ENCODE measurements around the gene CHRM2. TPM values are rescaled to one million over a fixed set of nuclear protein-coding genes. Genes with fewer than 3 reads are reported as not detected.
A peak's percentile ranks its signal among the peaks of the same experiment; 100 is the strongest.

Gene CHRM2
- total and polyA plus RNA-seq, 2 donors (not counting 1 experiment from before 2014, with no cell fraction given), result 7.9 to 47.1 TPM

DNA sequence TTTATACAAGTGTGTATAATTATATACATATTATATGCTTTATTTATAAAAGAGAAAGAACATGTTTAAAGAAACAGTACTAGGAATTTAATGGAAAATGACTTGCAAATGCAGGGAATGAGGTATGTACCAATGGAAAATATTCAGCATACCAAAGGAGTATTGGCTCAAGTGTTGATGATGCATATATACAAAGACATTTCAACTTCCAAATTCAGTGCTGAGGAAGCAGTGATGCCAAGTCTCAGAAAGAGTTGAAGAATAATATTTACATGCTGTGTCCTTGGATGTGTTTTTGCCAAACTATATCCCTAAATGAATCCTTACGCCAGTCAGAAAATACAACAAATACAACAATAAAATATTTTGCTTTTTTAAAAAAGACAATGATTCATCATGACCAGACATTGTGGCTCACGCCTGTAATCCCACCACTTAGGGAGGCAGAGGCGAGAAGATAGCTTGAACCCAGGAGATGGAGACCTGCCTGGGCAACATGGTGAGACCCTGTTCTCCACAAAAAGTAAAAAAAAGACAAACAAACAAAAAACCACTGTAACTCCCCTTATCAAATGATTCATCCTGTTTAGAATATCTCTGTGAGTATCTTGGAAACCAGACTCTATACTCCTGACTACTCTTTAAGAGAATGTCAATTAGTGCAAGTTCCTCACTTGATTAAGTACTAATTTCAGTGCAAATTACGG is 157.2 kb downstream of the CHRM2 start:
- Histone ChIP-seq H3K4me1 (ENCODE audit: control insufficient read depth, extremely low read depth, insufficient read depth, low read length) (peaks cover 3% of the 10 kb centered on the region), H3K9ac (ENCODE audit: insufficient read depth, low read length) (no peak overlapping the region), H2AFZ (ENCODE audit: low read length) (no peak overlapping the region), H3K9me3 (ENCODE audit: control insufficient read depth, insufficient read depth, low read depth, low read length) (no peaks in the 10 kb centered on the region), H3K27me3 (ENCODE audit: control insufficient read depth, insufficient read depth, low read length) (no peaks in the 10 kb centered on the region), H3K4me2 (ENCODE audit: extremely low read depth, insufficient read depth, low read length) (no peak overlapping the region), H3K79me2 (ENCODE audit: control insufficient read depth, insufficient read depth, low read length) (no peaks in the 10 kb centered on the region), H3K27ac (ENCODE audit: insufficient read depth, low read length) (peak overlapping the region; percentile 50), H3K36me3 (ENCODE audit: control insufficient read depth, insufficient read depth, low read length) (no peaks in the 10 kb centered on the region), H3K4me3 (replicated peaks in 1 of 4; ENCODE audit: control extremely low read depth in 1 of 4, insufficient read depth in 1 of 4, low read depth in 3 of 4, low read length in 4 of 4) (no peak overlapping the region), H4K20me1 (ENCODE audit: control insufficient read depth, extremely low read depth, insufficient read depth, low read length) (no peaks in the 10 kb centered on the region)
- TF ChIP-seq EZH2 (IDR thresholded peaks at IDR 0.05; ENCODE audit: low read length, missing control alignments) (no peak), CTCF (conservative IDR thresholded peaks at IDR 0.05 in 1 of 2, IDR thresholded peaks at IDR 0.05 in 1 of 2; ENCODE audit: low read depth in 1 of 2, low read length in 2 of 2) (no peak)
- DNase-seq (ENCODE audit: low read depth in 2 of 2), result peak; percentile 76 to 91

DNA sequence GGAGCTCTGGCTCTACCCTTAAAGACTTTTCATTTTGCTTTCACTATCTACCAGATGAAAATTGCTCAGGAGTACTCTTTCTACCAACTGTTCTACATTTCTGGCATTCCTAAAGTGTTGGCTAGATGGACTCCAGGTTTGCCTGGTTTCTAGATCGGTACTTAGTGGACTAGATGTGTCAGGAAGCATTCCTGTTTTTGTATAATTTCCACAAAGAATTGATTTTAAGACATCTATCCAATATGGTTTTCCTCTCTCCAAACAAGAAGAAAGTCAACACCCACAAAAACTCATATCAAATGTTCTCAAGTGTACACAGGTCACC is 157.7 kb downstream of the CHRM2 start:
- H3K79me2 ChIP-seq (ENCODE audit: control insufficient read depth, insufficient read depth, low read length), result no peaks in the 10 kb centered on the region
- TF ChIP-seq EZH2 (IDR thresholded peaks at IDR 0.05; ENCODE audit: low read length, missing control alignments) (no peak), CTCF (conservative IDR thresholded peaks at IDR 0.05 in 1 of 2, IDR thresholded peaks at IDR 0.05 in 1 of 2; ENCODE audit: low read depth in 1 of 2, low read length in 2 of 2) (no peak)
- peak overlapping the region; percentile 40 for H3K27ac ChIP-seq (ENCODE audit: insufficient read depth, low read length)
- peaks cover 3% of the 10 kb centered on the region for H3K4me1 ChIP-seq (ENCODE audit: control insufficient read depth, extremely low read depth, insufficient read depth, low read length)
- no peaks in the 10 kb centered on the region for H3K36me3 ChIP-seq (ENCODE audit: control insufficient read depth, insufficient read depth, low read length)
- no peaks in the 10 kb centered on the region for H3K27me3 ChIP-seq (ENCODE audit: control insufficient read depth, insufficient read depth, low read length)
- no peak overlapping the region for H2AFZ ChIP-seq (ENCODE audit: low read length)
- H4K20me1 ChIP-seq (ENCODE audit: control insufficient read depth, extremely low read depth, insufficient read depth, low read length), result no peaks in the 10 kb centered on the region
- H3K4me3 ChIP-seq (replicated peaks in 1 of 4; ENCODE audit: control extremely low read depth in 1 of 4, insufficient read depth in 1 of 4, low read depth in 3 of 4, low read length in 4 of 4), result no peak overlapping the region
- peak in 1 of 2 donors; percentile 61 for DNase-seq (ENCODE audit: low read depth in 2 of 2)
- no peaks in the 10 kb centered on the region for H3K9me3 ChIP-seq (ENCODE audit: control insufficient read depth, insufficient read depth, low read depth, low read length)
- H3K4me2 ChIP-seq (ENCODE audit: extremely low read depth, insufficient read depth, low read length), result no peak overlapping the region
- no peak overlapping the region for H3K9ac ChIP-seq (ENCODE audit: insufficient read depth, low read length)

DNA sequence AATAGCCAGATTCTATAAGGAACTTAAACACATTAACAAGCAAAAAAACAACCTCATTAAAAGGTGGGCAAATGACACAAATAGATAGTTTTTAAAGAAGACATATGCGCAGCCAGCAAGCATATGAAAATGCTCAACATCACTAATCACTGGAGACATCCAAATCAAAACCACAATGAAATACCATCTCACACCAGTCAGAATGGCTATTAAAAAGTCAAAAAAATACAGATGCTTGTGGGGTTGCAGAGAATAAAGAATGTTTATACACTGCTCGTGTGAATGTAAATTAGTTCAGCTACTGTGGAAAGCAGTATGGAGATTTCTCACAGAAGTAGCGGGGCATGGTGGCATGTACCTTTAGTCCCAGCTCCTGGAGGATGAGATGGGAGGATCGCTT is 164.0 kb downstream of the CHRM2 start:
- DNase-seq (ENCODE audit: low read depth in 2 of 2), result peak in 1 of 2 donors; percentile 71
- TF ChIP-seq CTCF (conservative IDR thresholded peaks at IDR 0.05 in 1 of 2, IDR thresholded peaks at IDR 0.05 in 1 of 2; ENCODE audit: low read depth in 1 of 2, low read length in 2 of 2), result no peak
- no peak for TF ChIP-seq EZH2 (IDR thresholded peaks at IDR 0.05; ENCODE audit: low read length, missing control alignments)
- no peak overlapping the region for H2AFZ ChIP-seq (ENCODE audit: low read length)
- no peak overlapping the region for H3K9ac ChIP-seq (ENCODE audit: insufficient read depth, low read length)
- H3K27ac ChIP-seq (ENCODE audit: insufficient read depth, low read length), result no peak overlapping the region
- H3K36me3 ChIP-seq (ENCODE audit: control insufficient read depth, insufficient read depth, low read length), result no peaks in the 10 kb centered on the region
- H3K27me3 ChIP-seq (ENCODE audit: control insufficient read depth, insufficient read depth, low read length), result no peaks in the 10 kb centered on the region
- no peak overlapping the region for H3K4me3 ChIP-seq (replicated peaks in 1 of 4; ENCODE audit: control extremely low read depth in 1 of 4, insufficient read depth in 1 of 4, low read depth in 3 of 4, low read length in 4 of 4)
- no peaks in the 10 kb centered on the region for H3K4me1 ChIP-seq (ENCODE audit: control insufficient read depth, extremely low read depth, insufficient read depth, low read length)
- H3K79me2 ChIP-seq (ENCODE audit: control insufficient read depth, insufficient read depth, low read length), result no peaks in the 10 kb centered on the region
- no peaks in the 10 kb centered on the region for H4K20me1 ChIP-seq (ENCODE audit: control insufficient read depth, extremely low read depth, insufficient read depth, low read length)
- H3K9me3 ChIP-seq (ENCODE audit: control insufficient read depth, insufficient read depth, low read depth, low read length), result no peaks in the 10 kb centered on the region
- H3K4me2 ChIP-seq (ENCODE audit: extremely low read depth, insufficient read depth, low read length), result no peak overlapping the region
